NCI-H82 (cell line): ENCODE measurements around the gene MSMP.

ENCODE experiments used
- DNase-seq: peaks from one replicate; lab custom pipeline; 2025; lab: John Stamatoyannopoulos, UW

MSMP gene

DNA sequence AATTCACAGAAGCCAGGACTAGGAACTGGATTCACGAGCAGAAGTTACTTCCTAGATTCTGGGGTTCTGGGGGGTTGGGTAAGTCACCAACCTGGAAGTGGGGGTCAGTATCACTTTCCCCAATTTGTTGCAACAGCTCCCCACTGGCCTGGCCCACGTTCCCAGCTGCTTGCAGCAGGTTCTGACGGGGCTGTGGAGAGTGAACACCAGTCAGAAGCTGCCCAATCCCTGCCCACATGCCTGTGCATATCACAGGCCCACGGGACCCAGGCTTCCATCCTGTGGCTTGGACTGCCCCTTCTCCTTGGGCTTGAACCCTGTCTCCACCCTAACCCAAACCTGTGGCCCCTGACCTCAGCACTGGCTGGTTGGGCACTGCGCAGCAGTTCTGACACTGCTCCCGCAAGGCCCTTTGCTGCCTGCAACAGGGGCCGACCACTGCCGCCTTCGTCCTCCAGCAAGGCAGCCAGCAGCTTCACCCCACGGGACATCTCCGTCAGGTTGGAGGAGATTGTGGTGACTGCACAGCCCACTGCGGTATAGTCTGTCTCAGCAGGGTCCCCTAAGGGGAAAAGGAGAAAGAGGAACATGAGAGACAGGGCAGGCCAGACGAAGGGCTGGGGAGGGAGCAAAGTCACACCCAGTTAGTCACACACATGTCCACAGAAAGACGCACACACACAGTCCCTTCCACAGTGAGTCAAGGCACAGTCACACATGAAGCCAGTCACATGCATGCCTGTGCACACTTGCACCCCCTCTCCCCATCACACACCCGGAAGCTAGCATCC lies 35.2 kb downstream of the MSMP start:
- no peak for DNase-seq

DNA sequence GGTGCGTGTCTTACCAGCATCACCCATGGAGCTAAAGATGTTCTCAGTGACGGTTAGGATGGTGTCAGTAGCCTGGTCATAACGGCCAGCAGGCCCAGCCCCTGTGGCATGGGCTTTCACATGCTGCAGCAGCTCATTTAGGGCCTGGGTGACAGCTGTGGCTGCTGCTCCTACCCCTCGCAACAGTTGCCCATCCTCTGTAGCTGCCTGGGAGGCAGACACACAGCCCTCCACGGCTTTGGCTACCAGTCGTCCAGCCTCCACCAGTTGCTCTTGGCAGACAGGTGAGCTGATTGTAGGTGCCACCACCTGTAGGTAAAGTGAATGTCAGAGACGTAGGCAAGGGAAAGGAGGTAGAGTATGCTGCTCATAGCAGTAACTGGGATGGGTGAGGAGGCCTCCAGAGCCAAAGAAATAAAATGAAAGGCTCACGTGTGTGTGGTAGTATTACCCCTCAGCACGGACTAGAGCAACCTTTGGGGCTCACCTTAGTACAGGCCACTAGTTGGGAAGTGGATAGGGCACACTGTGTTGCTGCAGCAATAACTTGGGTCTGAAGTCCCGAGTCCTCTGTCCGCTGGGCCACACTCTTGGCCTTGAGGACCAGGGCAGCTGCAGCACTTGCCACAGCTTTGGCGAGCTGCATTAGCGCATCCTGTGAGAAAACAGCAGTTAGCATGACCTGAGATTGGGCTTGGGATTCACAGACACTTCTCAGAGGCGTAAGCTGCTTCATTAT lies 36.8 kb downstream of the MSMP start:
- no peak for DNase-seq

DNA sequence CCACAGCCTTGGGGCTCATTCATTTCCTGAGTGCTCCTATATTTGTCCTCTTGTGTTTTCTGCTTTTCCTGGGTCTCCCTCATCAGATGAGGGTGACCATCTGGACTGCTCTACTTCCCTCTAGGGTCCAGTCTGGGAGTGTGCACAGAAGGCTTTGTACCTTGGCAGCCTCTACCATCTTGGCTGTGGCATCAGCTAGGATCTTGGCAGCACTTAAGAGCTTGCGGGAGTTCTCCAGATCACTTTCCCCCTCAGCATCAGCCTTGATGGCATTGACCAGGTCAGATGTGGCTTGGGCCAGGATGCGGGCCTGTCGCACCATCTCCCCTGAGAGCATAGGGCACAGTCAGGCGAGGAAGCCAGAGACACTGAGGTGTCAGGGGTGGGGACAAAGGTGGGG lies 37.8 kb downstream of the MSMP start:
- no peak for DNase-seq

DNA sequence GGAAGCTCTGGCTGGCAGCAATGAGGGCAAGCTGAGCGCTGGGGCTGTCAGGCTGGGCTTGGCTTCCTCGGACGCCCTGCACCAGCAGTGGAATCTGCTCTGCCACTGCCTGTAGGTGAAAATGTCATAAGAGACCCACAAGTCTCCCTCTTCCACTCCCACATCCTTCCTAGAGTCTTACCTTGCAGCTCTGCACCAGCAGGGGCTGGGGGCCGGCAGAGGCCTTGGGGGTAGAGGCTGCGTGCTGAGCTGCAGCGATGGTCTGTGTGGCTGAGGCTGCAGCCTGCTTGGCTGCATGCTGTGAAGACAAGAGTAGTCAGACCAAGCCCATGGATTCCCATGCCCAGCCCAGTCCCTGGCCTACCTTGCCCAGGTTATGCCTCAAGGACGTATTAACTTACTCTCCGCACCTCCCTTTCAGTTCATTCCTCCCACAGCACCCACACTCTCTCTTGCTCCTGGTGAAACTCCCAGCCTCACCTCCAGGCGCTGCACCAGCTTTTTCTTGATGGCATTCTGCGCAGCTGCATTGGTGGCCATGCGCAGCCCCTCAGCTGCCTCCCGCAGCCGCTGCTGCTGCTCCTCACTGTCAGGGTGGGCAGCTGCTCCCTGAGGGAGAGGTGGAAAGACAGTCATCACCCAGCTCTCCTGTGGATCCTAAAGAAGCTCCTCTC lies 39.4 kb downstream of the MSMP start:
- DNase-seq: no peak

DNA sequence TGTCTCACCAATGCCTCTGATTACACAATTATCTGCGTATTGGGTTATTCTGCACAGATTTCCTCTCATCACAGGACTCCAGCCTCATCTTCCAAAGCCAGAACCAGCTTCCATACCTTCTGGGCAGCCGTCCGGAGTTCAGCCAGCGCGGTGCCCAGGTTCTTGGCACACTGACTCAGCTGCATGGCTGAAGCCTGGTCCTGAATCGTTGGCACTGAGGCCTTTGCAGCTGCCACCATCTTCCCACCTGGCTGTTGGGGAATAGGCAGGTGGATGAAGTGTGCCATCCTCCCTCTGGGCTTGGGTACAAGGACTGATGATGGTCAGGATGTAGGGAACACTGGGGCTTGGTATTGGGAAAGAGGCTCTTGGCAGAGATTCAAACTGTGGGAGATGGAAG lies 40.0 kb downstream of the MSMP start:
- DNase-seq: no peak

DNA sequence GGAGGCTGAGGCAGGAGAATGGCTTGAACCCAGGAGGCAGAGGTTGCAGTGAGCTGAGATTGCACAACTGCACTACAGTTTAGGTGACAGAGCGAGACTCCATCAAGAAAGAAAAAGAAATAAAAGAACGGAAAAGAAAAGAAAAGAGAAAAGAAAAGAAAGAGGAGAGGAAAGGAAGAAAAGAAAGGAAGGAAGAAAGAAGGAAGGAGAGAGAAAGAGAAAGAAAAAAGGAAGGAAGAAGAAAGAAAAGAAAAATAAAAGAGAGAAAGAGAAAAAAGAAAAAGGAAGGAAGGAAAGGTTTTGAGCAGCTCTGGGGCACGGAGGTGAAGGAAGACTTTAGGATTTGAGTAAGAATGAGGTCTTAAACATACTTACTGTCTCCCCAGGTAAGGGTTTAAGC lies 40.5 kb downstream of the MSMP start:
- no peak for DNase-seq

DNA sequence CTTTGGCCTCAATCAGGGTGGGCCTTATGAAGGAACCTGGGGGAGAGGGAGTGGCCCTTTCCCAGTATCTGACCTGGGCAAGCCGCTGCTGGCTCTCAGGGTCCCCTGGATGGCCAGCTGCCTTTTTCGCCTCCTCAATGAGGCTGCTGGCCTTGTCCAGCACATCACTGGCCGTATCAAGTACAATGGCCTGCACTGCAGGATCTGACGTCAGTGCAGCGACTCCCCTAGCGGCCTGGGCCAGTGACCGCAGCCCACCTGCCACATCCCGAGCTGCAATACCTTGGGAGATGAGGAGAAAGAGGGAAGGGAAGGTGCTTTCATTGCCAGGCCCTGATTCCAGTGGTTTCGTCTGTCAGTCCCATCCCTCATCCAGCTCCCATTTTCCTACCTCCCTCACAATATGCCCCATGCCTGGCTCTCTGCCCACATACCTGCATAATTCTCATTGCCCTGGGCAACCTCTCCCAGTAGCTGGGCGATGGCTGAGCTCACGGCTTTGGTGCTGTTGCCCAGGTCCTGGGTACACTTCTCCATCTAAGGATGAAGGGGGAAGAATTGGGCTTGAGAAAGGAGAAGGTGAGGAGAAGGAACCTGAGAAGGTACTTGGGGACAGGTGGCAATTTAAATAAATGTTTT lies 41.2 kb downstream of the MSMP start:
- no peak for DNase-seq

DNA sequence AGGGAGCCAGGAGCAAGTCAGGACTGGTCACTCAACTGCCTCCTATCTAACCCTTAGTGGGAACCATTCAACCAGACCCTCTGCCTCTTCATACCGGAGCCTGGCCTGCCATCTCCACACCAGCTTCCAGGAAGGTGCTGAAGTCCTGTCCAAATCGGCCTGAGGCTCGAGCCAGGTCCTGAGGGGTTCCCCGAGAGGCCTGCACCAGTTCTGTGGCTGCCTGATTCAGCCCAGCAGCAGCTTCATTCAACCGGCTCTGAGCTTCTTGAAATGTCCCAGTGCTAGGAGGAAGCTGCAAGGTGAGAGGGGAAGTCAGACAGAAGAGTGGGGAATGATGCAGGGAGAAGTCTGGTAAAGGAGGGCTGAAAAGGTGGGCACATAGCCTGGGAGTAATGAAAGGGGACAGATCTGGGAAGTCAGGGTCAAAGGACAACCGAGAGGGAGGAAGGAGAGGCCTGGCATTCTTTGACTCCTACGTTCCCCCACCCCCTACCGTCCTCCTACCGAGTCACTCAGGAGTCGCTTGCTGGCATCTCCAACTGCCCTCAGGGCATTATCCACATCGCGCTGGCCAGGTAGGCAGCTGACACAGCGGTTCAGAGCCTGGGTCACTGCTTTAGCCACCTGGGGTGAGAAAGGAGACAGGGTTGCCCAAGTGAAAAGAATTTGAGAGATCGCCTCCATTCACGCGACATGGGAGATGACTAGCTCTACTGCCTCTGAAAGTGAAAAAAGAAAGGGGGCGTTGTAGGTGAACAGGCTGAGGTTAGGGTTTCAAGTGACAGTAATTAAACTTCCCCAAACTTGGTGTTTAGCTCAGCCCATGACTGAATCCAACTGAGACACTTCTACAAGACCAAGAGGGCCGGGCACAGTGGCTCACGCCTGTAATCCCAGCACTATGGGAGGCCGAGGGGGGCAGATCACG lies 42.3 kb downstream of the MSMP start:
- no peak for DNase-seq

DNA sequence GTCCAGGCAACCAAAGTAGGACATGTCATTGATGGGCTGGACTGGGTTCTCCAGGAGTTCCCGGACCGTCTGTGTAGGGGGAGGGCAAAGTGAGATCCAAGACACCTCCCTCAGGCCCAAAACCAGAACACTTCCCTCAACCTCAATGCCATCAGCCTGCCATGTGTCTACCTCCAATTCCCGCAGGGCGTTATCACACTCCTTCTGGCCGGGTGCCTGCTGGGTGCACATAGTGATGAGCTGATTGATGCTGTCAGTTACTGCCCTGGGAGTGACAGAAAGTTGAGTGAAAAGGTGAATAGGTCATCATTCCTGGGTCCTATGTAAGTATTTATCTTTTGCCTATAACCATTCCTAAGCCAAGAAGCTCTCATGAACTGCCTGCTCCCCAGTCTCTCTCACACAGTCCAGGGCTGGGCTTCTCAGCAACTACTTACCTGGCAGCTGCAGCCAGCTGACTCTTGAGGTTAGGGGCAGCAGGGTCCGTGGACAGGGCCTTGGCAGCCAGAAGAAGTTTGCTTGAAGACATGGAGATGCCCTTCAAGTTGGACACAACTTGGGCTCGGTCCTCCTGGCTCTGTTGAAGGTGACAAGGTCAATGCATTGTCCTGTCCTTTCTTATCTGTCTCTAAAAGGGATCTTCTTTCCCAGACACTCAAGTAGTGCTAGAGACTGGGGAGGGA lies 43.1 kb downstream of the MSMP start:
- DNase-seq: no peak

DNA sequence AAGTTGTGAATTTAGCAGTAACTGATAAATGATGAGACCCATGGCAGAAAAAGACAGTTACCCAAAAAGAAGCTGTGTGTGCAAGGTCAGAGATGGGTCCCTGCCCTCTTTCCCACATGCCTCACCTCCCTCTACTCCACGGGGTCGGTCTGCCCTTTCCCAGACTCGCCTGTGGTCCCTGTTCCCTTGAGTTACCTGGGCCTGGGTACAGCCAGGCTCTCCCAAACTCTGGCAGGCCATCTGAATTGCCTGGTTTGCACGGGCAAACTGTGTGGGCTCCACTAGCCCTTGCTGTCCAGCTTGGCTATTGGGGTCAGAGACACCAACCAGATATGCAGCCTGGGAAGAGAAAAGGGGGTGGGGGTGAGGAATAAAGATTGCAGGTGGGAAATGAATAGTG lies 45.9 kb downstream of the MSMP start:
- DNase-seq: no peak

DNA sequence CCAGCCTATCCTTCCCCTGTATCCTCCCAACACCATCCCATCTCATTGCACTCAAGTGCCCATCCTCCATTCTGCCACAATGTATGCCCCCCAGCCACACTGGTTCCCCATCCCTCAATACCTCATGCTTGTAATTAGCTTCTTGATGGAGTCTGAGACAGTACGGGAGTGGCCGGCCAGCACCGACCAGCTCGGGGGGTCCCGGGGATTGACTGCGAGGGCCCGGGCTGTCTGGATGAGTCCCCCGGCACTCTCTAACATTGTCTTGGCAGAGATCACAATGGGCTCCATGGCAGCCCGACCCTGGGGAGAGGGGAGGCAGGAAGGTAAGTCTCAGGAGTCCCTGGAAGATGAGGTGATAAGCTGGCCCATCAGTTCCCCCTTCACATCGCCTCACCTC lies 47.1 kb downstream of the MSMP start:
- no peak for DNase-seq

DNA sequence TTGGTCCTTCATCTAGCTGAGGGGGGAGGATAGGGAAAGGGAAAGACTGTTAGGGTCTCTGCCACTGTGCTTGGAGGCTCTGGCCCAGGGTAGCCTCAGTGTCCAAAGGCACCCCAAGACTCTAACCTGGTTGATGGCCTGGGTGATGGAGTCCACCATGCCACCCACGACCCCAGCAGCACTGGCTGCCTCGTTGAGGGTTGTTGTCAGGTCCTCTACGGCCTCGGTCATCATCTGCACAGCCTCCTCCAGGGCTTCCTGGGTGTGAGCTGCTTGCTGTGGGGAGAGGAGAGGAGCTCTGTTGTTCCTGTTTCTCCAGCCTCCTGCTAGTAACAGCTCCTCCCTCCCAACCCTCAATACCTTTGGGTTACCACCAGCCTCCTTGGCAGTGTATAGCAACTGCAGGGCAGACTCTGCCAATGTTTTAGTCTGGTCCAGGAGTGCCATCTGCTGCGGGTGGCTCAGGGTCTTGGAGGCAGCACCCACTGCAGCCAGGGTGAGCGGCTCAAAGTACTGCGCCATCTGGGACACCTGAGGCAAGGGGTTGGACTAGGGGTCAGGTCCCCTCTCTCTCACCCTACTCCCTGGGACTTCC lies 48.1 kb downstream of the MSMP start:
- DNase-seq: no peak

DNA sequence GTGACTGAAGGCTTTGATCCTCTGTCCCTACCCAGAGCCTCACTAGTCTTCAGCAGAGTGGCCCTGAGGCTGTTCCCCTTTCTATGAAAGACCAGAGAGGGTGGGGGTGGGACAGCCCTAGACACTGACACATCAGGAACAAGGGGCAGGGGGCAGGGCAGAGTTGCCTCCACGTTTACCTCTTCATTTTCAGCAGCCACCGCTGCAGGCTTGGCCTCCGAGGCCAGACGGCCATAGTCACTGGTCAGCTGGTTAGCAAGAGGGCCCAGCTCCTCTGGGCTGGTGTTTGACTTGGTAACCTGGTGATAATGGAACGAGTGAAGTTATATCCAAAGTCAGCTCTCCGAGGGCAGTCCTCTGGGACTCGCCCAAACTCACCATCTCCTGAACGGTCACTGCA lies 48.7 kb downstream of the MSMP start:
- no peak for DNase-seq

DNA sequence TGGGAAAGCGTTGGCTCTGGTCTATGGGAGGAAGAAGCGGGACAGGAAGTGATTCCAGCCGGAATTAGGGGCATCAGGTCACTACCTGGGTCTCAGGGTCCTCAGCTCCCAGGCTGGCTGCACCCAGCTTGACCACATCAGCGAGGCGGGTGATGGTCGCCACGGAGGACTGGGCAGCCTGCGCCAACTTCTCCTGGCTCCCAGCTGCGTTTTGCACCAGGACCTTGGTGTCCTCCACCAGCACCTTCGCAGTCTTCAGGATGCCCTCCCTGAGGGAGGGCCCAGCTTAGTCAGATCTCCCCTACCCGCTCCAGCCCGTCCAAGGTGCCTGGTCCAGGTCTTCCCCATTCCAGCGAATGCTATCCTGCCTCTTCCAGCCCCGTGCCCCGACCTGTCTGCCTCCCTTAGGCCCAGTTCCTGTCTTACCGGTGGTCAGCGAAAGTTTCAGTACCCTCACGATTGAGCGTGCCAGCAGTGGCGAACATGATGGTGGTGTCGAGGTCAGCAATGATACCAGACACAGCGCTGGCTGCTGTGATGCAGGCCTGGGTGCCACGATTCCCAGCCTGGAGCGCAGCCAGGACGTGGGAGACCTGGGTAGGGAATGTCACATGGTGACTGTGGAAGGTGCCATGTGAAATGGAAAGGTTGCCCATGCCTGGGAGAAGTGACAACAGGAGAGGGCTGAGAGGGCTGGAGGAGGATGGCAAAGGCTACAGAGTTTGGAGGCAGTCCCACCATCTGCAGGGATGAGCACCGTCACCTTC lies 50.0 kb downstream of the MSMP start:
- no peak for DNase-seq
